Mesendoderm (in vitro differentiated cells): ENCODE data around the gene COPS9.

ENCODE experiments used
- DNase-seq: peaks from one replicate; pipeline ENCODE4 v3.0.0; 2013
- H2AK5ac ChIP-seq: 2 replicates; pipeline ENCODE4 v1.6.1; 2013; ENCODE audit warnings: low read length, inconsistent platforms
- H2BK120ac ChIP-seq: 2 replicates; pipeline ENCODE4 v1.6.1; 2013; ENCODE audit warnings: low read depth, mild to moderate bottlenecking, low read length, moderate library complexity, mixed read lengths
- H2BK15ac ChIP-seq: replicated peaks from 2 replicates; pipeline ENCODE4 v1.6.1; 2013; ENCODE audit warnings: low read depth, mild to moderate bottlenecking, moderate library complexity
- H2BK5ac ChIP-seq: 2 replicates; pipeline ENCODE4 v1.6.1; 2013; ENCODE audit warnings: low read length, inconsistent platforms
- H3K18ac ChIP-seq: 2 replicates; pipeline ENCODE4 v1.6.1; 2013; ENCODE audit warnings: mild to moderate bottlenecking, low read length, mixed read lengths
- H3K23ac ChIP-seq: one replicate; pipeline ENCODE4 v1.6.1; 2013; ENCODE audit warnings: low read length
- H3K27ac ChIP-seq: 2 replicates; pipeline ENCODE4 v1.5.1; 2013; ENCODE audit warnings: low read depth, mild to moderate bottlenecking, inconsistent platforms, low read length, moderate library complexity
- H3K27me3 ChIP-seq: 2 replicates; pipeline ENCODE4 v1.6.1; 2013; ENCODE audit warnings: low read length, control low read depth, mild to moderate bottlenecking, inconsistent platforms; ENCODE audit not compliant: insufficient read depth, poor library complexity
- H3K36me3 ChIP-seq: 2 replicates; pipeline ENCODE4 v1.6.1; 2013; ENCODE audit warnings: low read length, inconsistent platforms; ENCODE audit not compliant: control insufficient read depth, insufficient read depth
- H3K4ac ChIP-seq: one replicate; pipeline ENCODE4 v1.6.1; 2013; ENCODE audit warnings: low read depth, mild to moderate bottlenecking, low read length, moderate library complexity
- H3K4me1 ChIP-seq: 2 replicates; pipeline ENCODE4 v1.6.1; 2013; ENCODE audit warnings: low read depth, low read length, inconsistent platforms; ENCODE audit not compliant: control insufficient read depth
- H3K4me2 ChIP-seq: 2 replicates; pipeline ENCODE4 v1.6.1; 2013; ENCODE audit warnings: low read length
- H3K4me3 ChIP-seq: 2 replicates; pipeline ENCODE4 v1.5.1; 2013; ENCODE audit warnings: mild to moderate bottlenecking, low read length
- H3K56ac ChIP-seq: one replicate; pipeline ENCODE4 v1.6.1; 2013; ENCODE audit warnings: low read length
- H3K79me1 ChIP-seq: 2 replicates; pipeline ENCODE4 v1.6.1; 2013; ENCODE audit warnings: low read length, inconsistent platforms
- H3K79me2 ChIP-seq: 2 replicates; pipeline ENCODE4 v1.6.1; 2013; ENCODE audit warnings: mild to moderate bottlenecking, low read length; ENCODE audit not compliant: control insufficient read depth, insufficient read depth
- H3K9ac ChIP-seq: 2 replicates; pipeline ENCODE4 v1.6.1; 2013; ENCODE audit warnings: low read length, inconsistent platforms
- H4K5ac ChIP-seq: one replicate; pipeline ENCODE4 v1.6.1; 2013; ENCODE audit warnings: low read length
- H4K8ac ChIP-seq: one replicate; pipeline ENCODE4 v1.6.1; 2013; ENCODE audit warnings: low read depth, mild to moderate bottlenecking, control low read depth, low read length, moderate library complexity
- WGBS: extraction: QIAGEN DNeasy Blood & Tissue Kit; methylation state at CpG from one replicate; pipeline ENCODE4 v1.1.7; 2013; ENCODE audit warnings: low lambda C conversion rate, missing lambda C conversion rate; ENCODE audit not compliant: insufficient coverage; ENCODE audit errors: extremely low coverage; 5-methylcytosine and 5-hydroxymethylcytosine counted together

The COPS9 gene

GRCh38 chr2:240134956-240135520, 1.1 kb downstream of the COPS9 start:
- DNase-seq: no peak

GRCh38 chr2:240134466-240134865, 1.6 kb downstream of the COPS9 start:
- H3K18ac ChIP-seq: no peak overlapping the region
- peaks cover 9% of the 10 kb centered on the region for H3K36me3 ChIP-seq
- no peak overlapping the region for H2BK15ac ChIP-seq
- no peak overlapping the region for H4K5ac ChIP-seq
- H3K23ac ChIP-seq: no peak overlapping the region
- H3K56ac ChIP-seq: peak overlapping the region; percentile 9
- H3K79me1 ChIP-seq: peaks cover 20% of the 10 kb centered on the region
- no peak overlapping the region for H3K4me2 ChIP-seq
- no peak overlapping the region for H3K27ac ChIP-seq
- peaks cover 5% of the 10 kb centered on the region for H3K4me1 ChIP-seq
- peak overlapping the region; percentile 88 for H3K9ac ChIP-seq
- no peak overlapping the region for H3K4ac ChIP-seq
- H2BK5ac ChIP-seq: no peak overlapping the region
- H4K8ac ChIP-seq: no peak overlapping the region
- H3K79me2 ChIP-seq: peaks cover 18% of the 10 kb centered on the region
- no peaks in the 10 kb centered on the region for H3K27me3 ChIP-seq
- H2BK120ac ChIP-seq: no peak overlapping the region
- no peak overlapping the region for H2AK5ac ChIP-seq
- no CpG with 5 or more reads among the region's 6 CpGs for WGBS
- no peak for DNase-seq
- H3K4me3 ChIP-seq: no peak overlapping the region

More at GRCh38 chr2:240134956-240135520, 1.1 kb downstream of the COPS9 start:
- Histone ChIP-seq H3K4me3 (peak overlapping the region; percentile 91), H3K56ac (peak overlapping the region; percentile 94), H2BK15ac (no peak overlapping the region), H4K5ac (no peak overlapping the region), H2AK5ac (no peak overlapping the region), H3K18ac (no peak overlapping the region), H3K4ac (no peak overlapping the region), H3K4me2 (peak overlapping the region; percentile 97), H3K27me3 (no peaks in the 10 kb centered on the region), H3K9ac (peak overlapping the region; percentile 88), H2BK120ac (no peak overlapping the region), H2BK5ac (no peak overlapping the region), H3K4me1 (peaks cover 5% of the 10 kb centered on the region), H3K36me3 (peaks cover 7% of the 10 kb centered on the region), H4K8ac (no peak overlapping the region), H3K79me2 (peaks cover 18% of the 10 kb centered on the region), H3K23ac (peak overlapping the region; percentile 45), H3K27ac (no peak overlapping the region), H3K79me1 (peaks cover 20% of the 10 kb centered on the region)
- no CpG with 5 or more reads among the region's 15 CpGs for WGBS

GRCh38 chr2:240133401-240133800, 2.7 kb downstream of the COPS9 start:
- Histone ChIP-seq H3K4me3 (no peak overlapping the region), H3K9ac (no peak overlapping the region), H3K36me3 (peaks cover 11% of the 10 kb centered on the region), H4K5ac (no peak overlapping the region), H3K23ac (no peak overlapping the region), H3K56ac (no peak overlapping the region), H3K79me2 (peaks cover 18% of the 10 kb centered on the region), H3K27ac (no peak overlapping the region), H2AK5ac (no peak overlapping the region), H4K8ac (no peak overlapping the region), H3K4me1 (peaks cover 5% of the 10 kb centered on the region), H3K79me1 (peaks cover 20% of the 10 kb centered on the region), H3K18ac (no peak overlapping the region), H3K4me2 (no peak overlapping the region), H2BK120ac (no peak overlapping the region), H3K27me3 (no peaks in the 10 kb centered on the region), H2BK5ac (no peak overlapping the region), H2BK15ac (no peak overlapping the region), H3K4ac (no peak overlapping the region)
- DNase-seq: no peak
- WGBS: no CpG with 5 or more reads among the region's 10 CpGs

- H3K4me3 ChIP-seq: no peak overlapping the region
- H3K4me1 ChIP-seq: peaks cover 5% of the 10 kb centered on the region
- no peak overlapping the region for H3K4me2 ChIP-seq
- peaks cover 15% of the 10 kb centered on the region for H3K36me3 ChIP-seq
- no peak overlapping the region for H2AK5ac ChIP-seq
- H2BK120ac ChIP-seq: no peak overlapping the region
- no peak overlapping the region for H3K56ac ChIP-seq
- H3K18ac ChIP-seq: no peak overlapping the region
- H3K23ac ChIP-seq: no peak overlapping the region
- no peak overlapping the region for H3K27ac ChIP-seq
- no peak overlapping the region for H3K9ac ChIP-seq
- no peak overlapping the region for H2BK5ac ChIP-seq
- no peak overlapping the region for H4K5ac ChIP-seq
- H3K79me2 ChIP-seq: peaks cover 18% of the 10 kb centered on the region
- peaks cover 20% of the 10 kb centered on the region for H3K79me1 ChIP-seq
- H3K27me3 ChIP-seq: no peaks in the 10 kb centered on the region
- DNase-seq: no peak
- H2BK15ac ChIP-seq: no peak overlapping the region
- H3K4ac ChIP-seq: no peak overlapping the region
- no CpG with 5 or more reads among the region's 5 CpGs for WGBS
- no peak overlapping the region for H4K8ac ChIP-seq
Observed at GRCh38 chr2:240132651-240132980, 3.5 kb downstream of the COPS9 start.

GRCh38 chr2:240131941-240132650, 4.0 kb downstream of the COPS9 start:
- Histone ChIP-seq H3K27ac (no peak overlapping the region), H3K23ac (no peak overlapping the region), H4K5ac (no peak overlapping the region), H3K27me3 (no peaks in the 10 kb centered on the region), H3K56ac (no peak overlapping the region), H2BK5ac (no peak overlapping the region), H3K18ac (no peak overlapping the region), H2BK15ac (no peak overlapping the region), H2AK5ac (no peak overlapping the region), H3K79me1 (peaks cover 20% of the 10 kb centered on the region), H3K9ac (no peak overlapping the region), H4K8ac (no peak overlapping the region), H3K79me2 (peaks cover 18% of the 10 kb centered on the region), H3K36me3 (peaks cover 16% of the 10 kb centered on the region), H3K4me2 (no peak overlapping the region), H3K4me3 (no peak overlapping the region), H3K4ac (no peak overlapping the region), H3K4me1 (peaks cover 5% of the 10 kb centered on the region), H2BK120ac (no peak overlapping the region)
- no peak for DNase-seq
- WGBS: no CpG with 5 or more reads among the region's 22 CpGs
